Cardiac fibroblast (primary cell): ENCODE measurements around the gene P3H2.
A peak's percentile ranks its signal among the peaks of the same experiment; 100 is the strongest.

ENCODE experiments used
- DNase-seq, 2 donors: peaks; one replicate each; pipeline versions ENCODE4 v3.0.0 to v3.0.0-alpha.2; 2010; ENCODE audit warnings: low read depth in 2 of 2
- H3K4me3 ChIP-seq, 2 donors: replicated peaks in 1 of 2; 1 replicate in 1 of 2; 2 replicates in 1 of 2; pipeline ENCODE4 v1.5.1; 2011; ENCODE audit warnings: low read depth in 2 of 2, low read length in 2 of 2, mild to moderate bottlenecking in 2 of 2, moderate library complexity in 1 of 2
- TF ChIP-seq, protein P1 (sequence below): IDR thresholded peaks from one replicate; pipeline ENCODE4 v1.5.1; 2011; ENCODE audit warnings: low read depth, mild to moderate bottlenecking, low read length, inconsistent platforms

Gene P3H2

GRCh38 chr3:190026154-190026553, 94.5 kb downstream of the P3H2 start:
- TF ChIP-seq, protein P1, sequence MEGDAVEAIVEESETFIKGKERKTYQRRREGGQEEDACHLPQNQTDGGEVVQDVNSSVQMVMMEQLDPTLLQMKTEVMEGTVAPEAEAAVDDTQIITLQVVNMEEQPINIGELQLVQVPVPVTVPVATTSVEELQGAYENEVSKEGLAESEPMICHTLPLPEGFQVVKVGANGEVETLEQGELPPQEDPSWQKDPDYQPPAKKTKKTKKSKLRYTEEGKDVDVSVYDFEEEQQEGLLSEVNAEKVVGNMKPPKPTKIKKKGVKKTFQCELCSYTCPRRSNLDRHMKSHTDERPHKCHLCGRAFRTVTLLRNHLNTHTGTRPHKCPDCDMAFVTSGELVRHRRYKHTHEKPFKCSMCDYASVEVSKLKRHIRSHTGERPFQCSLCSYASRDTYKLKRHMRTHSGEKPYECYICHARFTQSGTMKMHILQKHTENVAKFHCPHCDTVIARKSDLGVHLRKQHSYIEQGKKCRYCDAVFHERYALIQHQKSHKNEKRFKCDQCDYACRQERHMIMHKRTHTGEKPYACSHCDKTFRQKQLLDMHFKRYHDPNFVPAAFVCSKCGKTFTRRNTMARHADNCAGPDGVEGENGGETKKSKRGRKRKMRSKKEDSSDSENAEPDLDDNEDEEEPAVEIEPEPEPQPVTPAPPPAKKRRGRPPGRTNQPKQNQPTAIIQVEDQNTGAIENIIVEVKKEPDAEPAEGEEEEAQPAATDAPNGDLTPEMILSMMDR, result no peak
- DNase-seq, result no peak
- H3K4me3 ChIP-seq, result no peak overlapping the region

DNA sequence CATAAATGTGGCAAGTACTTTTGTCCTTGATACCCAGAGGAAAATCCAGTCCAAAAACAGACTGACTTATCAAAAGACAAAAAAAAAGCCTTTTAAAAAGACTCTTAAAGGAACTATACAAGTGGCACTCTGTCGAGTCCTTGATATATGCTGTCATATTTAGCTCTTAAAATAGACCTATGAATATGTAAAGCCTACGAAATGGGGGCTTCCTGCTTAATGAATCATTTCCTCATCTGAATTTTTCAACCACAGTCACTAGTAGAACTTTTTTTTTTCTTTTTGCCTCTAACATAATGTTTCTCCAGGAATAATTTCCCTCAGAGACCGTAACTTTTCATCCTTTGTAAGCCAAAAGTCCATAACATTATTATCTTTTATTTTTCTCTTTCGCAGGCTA, 95.8 kb downstream of the P3H2 start:
- peak; percentile 52 to 88 for DNase-seq
- H3K4me3 ChIP-seq, result no peak overlapping the region
- TF ChIP-seq, protein P1, result no peak

DNA sequence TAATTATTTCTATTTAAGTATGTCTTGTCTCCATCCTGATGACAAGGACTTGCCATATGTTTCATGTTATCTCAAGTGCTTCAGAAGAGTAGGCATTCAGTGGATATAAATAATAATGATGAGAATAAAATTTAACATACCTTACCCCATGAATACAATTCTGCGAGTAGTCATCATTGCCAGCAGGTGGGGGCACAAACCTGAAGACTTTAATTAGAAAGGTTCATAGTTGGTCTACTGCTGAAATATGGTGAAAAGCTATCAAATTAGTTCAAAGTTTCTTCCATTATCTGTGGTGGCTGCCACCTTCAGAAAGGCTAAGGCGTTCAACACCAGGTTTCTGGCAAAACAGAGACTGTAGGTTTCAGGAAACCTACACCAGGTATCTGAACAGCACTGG, 100.9 kb downstream of the P3H2 start:
- no peak for DNase-seq
- TF ChIP-seq, protein P1, result no peak
- H3K4me3 ChIP-seq, result no peak overlapping the region

DNA sequence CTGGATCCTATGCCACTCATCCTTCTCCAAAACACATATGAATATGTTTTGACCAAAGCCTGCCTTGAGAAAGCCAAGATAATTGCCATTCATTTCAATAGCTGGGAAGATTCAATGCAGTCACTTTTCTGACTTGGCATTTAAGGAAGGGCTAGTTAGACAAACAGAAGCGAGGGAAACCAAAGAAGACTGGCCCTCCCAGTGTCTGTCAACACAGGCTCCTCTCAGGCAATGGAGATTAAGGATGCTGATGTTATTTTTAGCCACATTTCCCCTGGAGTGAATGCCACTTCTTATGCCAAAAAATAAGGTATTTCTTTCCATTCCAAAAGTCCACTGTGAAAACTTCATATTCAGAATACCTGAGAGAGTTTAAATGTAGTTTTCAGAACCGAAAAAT, 101.7 kb downstream of the P3H2 start:
- H3K4me3 ChIP-seq, result no peak overlapping the region
- DNase-seq, result no peak
- TF ChIP-seq, protein P1, result no peak

- TF ChIP-seq, protein P1, result no peak
- no peak for DNase-seq
- H3K4me3 ChIP-seq, result no peak overlapping the region
Observed at GRCh38 chr3:190018460-190018859, 102.2 kb downstream of the P3H2 start.

DNA sequence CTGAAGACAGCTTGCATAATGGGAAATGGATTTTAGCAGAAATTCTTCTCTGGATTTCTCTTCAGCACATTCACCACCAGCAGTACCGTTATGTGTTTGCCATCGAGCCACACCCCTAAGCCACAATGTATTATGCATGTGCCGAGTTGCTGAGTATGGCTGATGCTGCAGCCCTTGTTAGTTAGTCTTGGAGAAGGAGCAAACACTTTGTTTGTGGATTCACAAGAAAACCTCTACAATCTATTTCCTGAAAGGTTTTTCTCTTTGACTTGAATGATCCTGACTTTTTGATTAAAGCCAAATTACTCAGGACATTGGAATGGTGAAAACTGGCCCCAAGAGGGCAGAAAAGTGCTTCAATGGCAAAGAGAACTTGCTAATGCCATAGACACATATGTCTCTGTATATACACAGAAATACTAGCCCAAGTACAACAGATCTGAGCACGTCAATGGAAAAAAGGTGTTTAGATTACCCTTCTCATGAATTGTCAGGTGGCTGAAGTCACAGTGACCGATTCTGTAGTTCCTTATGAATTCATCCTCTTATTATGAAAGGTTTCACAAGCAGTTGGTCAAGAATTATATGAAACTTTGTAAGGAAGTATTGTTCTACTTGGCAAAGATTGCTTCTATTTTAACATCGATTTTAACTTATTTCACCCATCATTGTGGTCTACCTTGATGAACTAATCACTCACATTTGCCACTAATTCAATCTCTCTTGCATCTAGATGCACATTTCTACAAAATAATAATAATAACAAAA, 103.0 kb downstream of the P3H2 start:
- no peak overlapping the region for H3K4me3 ChIP-seq
- DNase-seq, result peak; percentile 84 to 86
- TF ChIP-seq, protein P1, result peak; percentile 20

- no peak for DNase-seq
- TF ChIP-seq, protein P1, result no peak
- H3K4me3 ChIP-seq, result no peak overlapping the region
Observed at GRCh38 chr3:190016966-190017365, 103.7 kb downstream of the P3H2 start.
